ENCODE data around the gene XPR1. TPM values are rescaled to one million over a fixed set of nuclear protein-coding genes. Genes with fewer than 3 reads are reported as not detected.

Gene XPR1
- total RNA-seq, 1 donor from 2014 or later = 24.7 TPM

DNA sequence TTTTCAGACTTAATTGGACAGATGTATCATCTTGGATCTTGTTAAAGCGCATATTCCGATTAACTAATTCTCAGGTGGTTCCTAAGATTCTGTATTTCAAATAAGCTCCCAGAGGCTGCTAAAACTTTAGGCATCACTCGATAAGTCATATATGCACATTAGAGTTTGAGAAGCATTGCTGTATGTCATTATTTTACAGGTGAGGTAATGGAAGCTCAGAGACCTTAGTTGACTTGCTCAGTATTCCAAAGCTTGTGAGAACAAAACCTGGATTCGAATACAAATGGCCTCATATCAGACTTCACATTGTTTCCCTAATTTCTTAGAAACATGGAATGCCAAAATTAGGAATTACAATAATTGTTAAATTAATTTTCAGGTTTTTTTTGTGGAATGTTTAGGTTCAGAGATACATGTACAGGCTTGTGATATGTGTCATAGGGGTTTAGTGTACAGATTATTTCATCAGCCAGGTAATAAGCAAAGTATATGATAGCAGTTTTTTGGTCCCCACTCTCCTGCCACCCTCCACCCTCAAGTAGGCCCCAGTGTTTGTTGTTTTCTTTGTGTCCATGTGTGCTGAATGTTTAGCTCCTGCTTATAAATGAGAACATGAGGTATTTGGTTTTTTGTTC is 96.8 kb downstream of the XPR1 start:
- H3K9me3 Mint-ChIP-seq = peaks cover 5% of the 10 kb centered on the region
- H3K36me3 Mint-ChIP-seq (ENCODE audit: low read depth) = peaks cover 8% of the 10 kb centered on the region
- intact Hi-C loops (cut with micrococcal nuclease) = no loop called here
- H3K4me1 Mint-ChIP-seq = no peaks in the 10 kb centered on the region
- H3K27ac Mint-ChIP-seq = no peak overlapping the region
- H3K27me3 Mint-ChIP-seq = no peaks in the 10 kb centered on the region
- H3K4me3 Mint-ChIP-seq = no peak overlapping the region
- no peak for DNase-seq

- no peak for DNase-seq
- no peaks in the 10 kb centered on the region for H3K27me3 Mint-ChIP-seq
- no peaks in the 10 kb centered on the region for H3K4me1 Mint-ChIP-seq
- intact Hi-C loops (cut with micrococcal nuclease) = no loop called here
- H3K4me3 Mint-ChIP-seq = no peak overlapping the region
- no peak overlapping the region for H3K27ac Mint-ChIP-seq
- peaks cover 15% of the 10 kb centered on the region for H3K36me3 Mint-ChIP-seq (ENCODE audit: low read depth)
- H3K9me3 Mint-ChIP-seq = peaks cover 19% of the 10 kb centered on the region
These were observed 99.3 kb downstream of the XPR1 start for GRCh38 chr1:180731131-180731530.

DNA sequence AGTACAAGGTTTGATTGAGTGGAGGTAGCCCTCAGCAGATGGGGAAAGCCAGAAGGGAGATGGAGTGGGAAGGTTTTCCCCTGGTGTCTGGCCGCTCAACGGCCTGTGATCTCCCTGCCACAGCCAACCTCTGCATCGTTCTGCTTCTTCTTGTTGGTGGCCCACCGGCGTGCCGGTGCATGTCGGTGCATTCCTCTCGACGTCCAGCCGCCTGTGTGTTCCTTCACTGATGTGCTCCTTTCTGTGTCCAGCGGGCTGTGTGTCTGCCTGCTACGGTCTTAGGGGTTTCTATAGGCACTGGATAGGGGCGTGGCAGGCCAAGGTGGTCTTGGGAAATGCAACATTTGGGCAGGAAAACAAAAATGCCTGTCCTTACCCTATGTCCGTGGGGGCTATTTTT is 101.0 kb downstream of the XPR1 start:
- peaks cover 16% of the 10 kb centered on the region for H3K36me3 Mint-ChIP-seq (ENCODE audit: low read depth)

DNA sequence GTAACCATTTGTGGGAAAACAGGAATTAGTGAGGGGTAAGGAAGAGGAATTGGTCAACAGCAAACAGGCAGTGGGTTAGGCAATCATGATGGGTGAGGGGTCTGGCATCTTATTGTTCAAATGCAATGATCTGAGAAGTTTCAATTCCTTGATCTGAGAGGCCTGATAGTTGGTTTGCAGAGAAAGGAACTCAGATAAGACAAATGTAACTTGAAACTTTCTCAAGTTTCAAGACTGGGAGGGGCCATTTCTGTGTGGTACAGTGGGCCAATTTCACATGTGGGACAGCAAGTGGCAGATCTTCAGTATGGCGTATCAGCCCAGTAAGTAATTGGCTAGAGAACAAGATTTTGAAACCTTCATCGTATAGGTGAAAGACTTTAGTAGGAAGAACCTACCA is 102.5 kb downstream of the XPR1 start:
- Mint-ChIP-seq H3K27me3 (no peaks in the 10 kb centered on the region), H3K4me3 (no peak overlapping the region), H3K4me1 (no peaks in the 10 kb centered on the region), H3K9me3 (peaks cover 20% of the 10 kb centered on the region), H3K36me3 (ENCODE audit: low read depth) (peaks cover 16% of the 10 kb centered on the region), H3K27ac (no peak overlapping the region)
- intact Hi-C loops (cut with micrococcal nuclease) = no loop called here
- no peak for DNase-seq

More for the DNA sequence above, 101.0 kb downstream of the XPR1 start:
- peaks cover 25% of the 10 kb centered on the region for H3K9me3 Mint-ChIP-seq
- H3K4me1 Mint-ChIP-seq = no peaks in the 10 kb centered on the region
- intact Hi-C loops (cut with micrococcal nuclease) = no loop called here
- no peaks in the 10 kb centered on the region for H3K27me3 Mint-ChIP-seq
- H3K27ac Mint-ChIP-seq = no peak overlapping the region
- no peak for DNase-seq
- H3K4me3 Mint-ChIP-seq = no peak overlapping the region

GRCh38 chr1:180742663-180743062 is 110.8 kb downstream of the XPR1 start:
- intact Hi-C loops (cut with micrococcal nuclease) = no loop called here
- Mint-ChIP-seq H3K4me1 (no peaks in the 10 kb centered on the region), H3K4me3 (no peak overlapping the region), H3K27ac (no peak overlapping the region), H3K36me3 (ENCODE audit: low read depth) (peaks cover 16% of the 10 kb centered on the region), H3K27me3 (no peaks in the 10 kb centered on the region), H3K9me3 (peaks cover 14% of the 10 kb centered on the region)
- DNase-seq = no peak

- no peaks in the 10 kb centered on the region for H3K4me1 Mint-ChIP-seq
- no peaks in the 10 kb centered on the region for H3K27me3 Mint-ChIP-seq
- no peak overlapping the region for H3K4me3 Mint-ChIP-seq
- no peak overlapping the region for H3K27ac Mint-ChIP-seq
- peaks cover 14% of the 10 kb centered on the region for H3K9me3 Mint-ChIP-seq
- intact Hi-C loops (cut with micrococcal nuclease) = no loop called here
- no peak for DNase-seq
- H3K36me3 Mint-ChIP-seq (ENCODE audit: low read depth) = peaks cover 16% of the 10 kb centered on the region
These were observed 112.0 kb downstream of the XPR1 start for GRCh38 chr1:180743868-180744267.

GRCh38 chr1:180745098-180745497 is 113.3 kb downstream of the XPR1 start:
- intact Hi-C loops (cut with micrococcal nuclease) = no loop called here
- H3K9me3 Mint-ChIP-seq = peaks cover 17% of the 10 kb centered on the region
- H3K4me3 Mint-ChIP-seq = no peak overlapping the region
- no peak for DNase-seq
- no peaks in the 10 kb centered on the region for H3K4me1 Mint-ChIP-seq
- no peak overlapping the region for H3K27ac Mint-ChIP-seq
- H3K36me3 Mint-ChIP-seq (ENCODE audit: low read depth) = peaks cover 15% of the 10 kb centered on the region
- H3K27me3 Mint-ChIP-seq = no peaks in the 10 kb centered on the region

DNA sequence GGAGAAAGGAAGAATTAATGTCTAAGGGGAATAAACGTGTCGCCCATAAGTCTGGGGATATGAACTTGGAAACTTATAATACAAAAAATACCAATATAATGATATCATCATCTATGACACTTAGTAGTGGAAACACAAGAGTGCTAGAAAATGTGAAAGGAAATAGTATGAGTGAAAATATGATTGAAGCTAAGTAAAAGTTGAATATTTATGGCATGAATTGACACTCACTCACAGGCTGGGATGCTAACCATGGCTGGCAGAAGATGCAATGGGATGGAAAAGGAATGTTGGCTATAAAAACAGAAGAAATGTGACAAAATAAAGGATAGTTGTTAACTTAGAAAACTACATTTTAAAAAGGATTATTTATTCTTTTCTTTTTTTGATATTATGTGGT is 120.1 kb downstream of the XPR1 start:
- Mint-ChIP-seq H3K9me3 (peaks cover 3% of the 10 kb centered on the region), H3K4me1 (no peaks in the 10 kb centered on the region), H3K27me3 (no peaks in the 10 kb centered on the region), H3K4me3 (no peak overlapping the region), H3K36me3 (ENCODE audit: low read depth) (no peaks in the 10 kb centered on the region), H3K27ac (no peak overlapping the region)
- intact Hi-C loops (cut with micrococcal nuclease) = no loop called here
- DNase-seq = no peak

DNA sequence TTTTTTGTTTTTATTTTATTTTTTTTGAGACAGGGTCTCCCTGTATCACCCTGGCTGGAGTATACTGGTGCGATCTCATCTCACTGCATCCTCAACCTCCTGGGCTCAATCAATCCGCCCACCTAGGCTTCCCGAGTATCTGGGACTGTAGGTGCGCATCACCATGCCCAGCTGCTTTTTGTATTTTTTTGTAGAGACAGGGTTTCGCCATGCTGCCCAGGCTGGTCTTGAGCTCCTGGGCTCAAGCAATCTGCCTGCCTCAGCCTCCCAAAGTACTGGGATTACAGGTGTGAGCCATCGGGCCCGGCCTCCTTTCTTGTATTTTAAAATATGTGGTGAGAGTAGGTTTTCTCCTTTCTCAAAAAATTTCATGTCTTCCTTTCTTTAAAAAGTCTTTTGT is 122.6 kb downstream of the XPR1 start:
- H3K4me3 Mint-ChIP-seq = no peak overlapping the region
- H3K4me1 Mint-ChIP-seq = no peaks in the 10 kb centered on the region
- intact Hi-C loops (cut with micrococcal nuclease) = no loop called here
- H3K36me3 Mint-ChIP-seq (ENCODE audit: low read depth) = peaks cover 2% of the 10 kb centered on the region
- DNase-seq = no peak
- H3K27ac Mint-ChIP-seq = no peak overlapping the region
- no peaks in the 10 kb centered on the region for H3K27me3 Mint-ChIP-seq
- H3K9me3 Mint-ChIP-seq = peaks cover 3% of the 10 kb centered on the region

GRCh38 chr1:180757657-180758056 is 125.8 kb downstream of the XPR1 start:
- Mint-ChIP-seq H3K27me3 (no peaks in the 10 kb centered on the region), H3K36me3 (ENCODE audit: low read depth) (peaks cover 2% of the 10 kb centered on the region), H3K27ac (no peak overlapping the region), H3K4me1 (no peaks in the 10 kb centered on the region), H3K4me3 (no peak overlapping the region), H3K9me3 (no peaks in the 10 kb centered on the region)
- DNase-seq = no peak
- intact Hi-C loops (cut with micrococcal nuclease) = no loop called here

GRCh38 chr1:180762796-180763195 is 131.0 kb downstream of the XPR1 start:
- H3K36me3 Mint-ChIP-seq (ENCODE audit: low read depth) = peaks cover 2% of the 10 kb centered on the region
- DNase-seq = no peak
- H3K27me3 Mint-ChIP-seq = no peaks in the 10 kb centered on the region
- no peak overlapping the region for H3K27ac Mint-ChIP-seq
- no peaks in the 10 kb centered on the region for H3K4me1 Mint-ChIP-seq
- intact Hi-C loops (cut with micrococcal nuclease) = no loop called here
- H3K9me3 Mint-ChIP-seq = no peaks in the 10 kb centered on the region
- no peak overlapping the region for H3K4me3 Mint-ChIP-seq

DNA sequence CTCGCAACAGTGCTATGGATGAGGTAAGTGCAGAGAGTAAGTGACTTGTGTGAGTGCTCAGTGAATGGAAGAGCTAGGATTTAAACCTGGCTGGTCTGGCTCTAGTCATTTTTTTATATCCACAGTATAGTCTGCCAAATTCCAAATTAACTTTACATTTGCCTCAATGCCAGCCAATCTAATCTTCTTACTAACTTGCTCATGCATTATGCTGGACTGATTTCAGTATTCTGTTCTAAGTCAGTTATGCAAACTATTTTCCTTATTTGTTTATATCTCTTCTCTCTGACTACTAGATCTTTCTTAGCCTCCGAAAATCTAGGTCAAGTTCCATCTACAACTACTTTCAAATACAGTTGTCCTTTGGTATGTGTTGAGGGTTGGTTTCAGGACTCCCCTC is 133.3 kb downstream of the XPR1 start:
- Mint-ChIP-seq H3K4me3 (no peak overlapping the region), H3K36me3 (ENCODE audit: low read depth) (no peaks in the 10 kb centered on the region), H3K9me3 (no peaks in the 10 kb centered on the region), H3K27me3 (no peaks in the 10 kb centered on the region), H3K27ac (no peak overlapping the region), H3K4me1 (peaks cover 2% of the 10 kb centered on the region)
- intact Hi-C loops (cut with micrococcal nuclease) = no loop called here
- DNase-seq = no peak

DNA sequence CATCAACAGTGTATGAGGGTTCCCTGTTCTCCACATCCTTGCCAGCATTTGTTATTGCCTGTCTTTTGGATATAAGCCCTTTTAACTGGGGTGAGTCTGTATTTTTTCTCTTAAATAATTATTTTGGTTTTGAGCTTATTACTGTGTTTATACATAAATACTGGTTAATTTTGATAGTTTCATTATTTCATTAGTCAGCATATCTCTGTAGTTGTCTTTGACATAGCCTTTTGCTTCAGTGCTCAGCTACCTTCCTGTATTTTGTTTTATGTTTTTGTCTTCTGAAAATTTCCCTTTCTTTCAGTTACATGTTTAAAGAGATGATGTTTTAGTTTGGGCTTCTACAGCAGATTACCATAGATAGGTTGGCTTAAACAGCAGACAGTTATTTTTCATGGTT is 138.1 kb downstream of the XPR1 start:
- Mint-ChIP-seq H3K27me3 (no peaks in the 10 kb centered on the region), H3K36me3 (ENCODE audit: low read depth) (no peaks in the 10 kb centered on the region), H3K4me1 (peaks cover 6% of the 10 kb centered on the region), H3K27ac (no peak overlapping the region), H3K9me3 (no peaks in the 10 kb centered on the region), H3K4me3 (no peak overlapping the region)
- intact Hi-C loops (cut with micrococcal nuclease) = loop anchor here (10.0 kb wide), 1 partner anchor 235 kb away; no protein-coding TSS in a partner anchor
- no peak for DNase-seq

DNA sequence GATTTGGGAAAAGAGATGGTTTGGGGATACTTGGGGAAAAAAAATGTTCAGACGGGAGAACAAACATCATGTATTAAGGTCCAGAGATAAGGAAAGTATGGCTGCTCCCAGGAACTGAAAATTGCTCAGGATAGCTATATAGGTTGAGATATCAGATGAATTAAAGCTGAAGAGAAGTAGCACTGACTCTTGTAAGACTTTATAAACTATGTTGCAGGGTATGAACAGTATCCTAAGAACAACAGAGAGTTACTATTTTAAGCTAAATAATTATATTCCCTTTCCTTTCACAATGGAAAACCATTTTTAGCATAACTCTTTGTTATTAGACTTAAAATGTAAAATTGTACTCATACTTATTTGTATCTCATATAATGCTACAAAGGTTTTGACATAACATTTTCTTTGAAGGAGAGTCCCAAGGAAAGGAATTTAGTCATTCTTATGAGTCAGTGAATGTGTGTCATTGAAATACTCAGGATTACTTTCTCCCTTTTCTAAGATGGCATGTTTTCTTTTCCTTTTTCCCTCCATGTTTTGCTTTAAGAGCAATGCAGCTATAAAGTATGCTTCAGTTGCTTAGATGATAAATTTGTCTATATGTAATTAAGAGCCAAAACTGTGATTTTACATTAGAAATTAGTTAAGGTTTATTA is 141.5 kb downstream of the XPR1 start:
- Mint-ChIP-seq H3K27me3 (no peaks in the 10 kb centered on the region), H3K4me1 (peaks cover 6% of the 10 kb centered on the region)
- intact Hi-C loops (cut with micrococcal nuclease) = loop anchor here (10.0 kb wide), 1 partner anchor 239 kb away; no protein-coding TSS in a partner anchor

GRCh38 chr1:180775801-180776200 is 144.0 kb downstream of the XPR1 start:
- intact Hi-C loops (cut with micrococcal nuclease) = loop anchor here (10.0 kb wide), 1 partner anchor 241 kb away; no protein-coding TSS in a partner anchor
- H3K27me3 Mint-ChIP-seq = no peaks in the 10 kb centered on the region
- DNase-seq = no peak
- no peak overlapping the region for H3K27ac Mint-ChIP-seq
- H3K4me1 Mint-ChIP-seq = peaks cover 6% of the 10 kb centered on the region
- no peak overlapping the region for H3K4me3 Mint-ChIP-seq
- no peaks in the 10 kb centered on the region for H3K9me3 Mint-ChIP-seq
- no peaks in the 10 kb centered on the region for H3K36me3 Mint-ChIP-seq (ENCODE audit: low read depth)

More for the DNA sequence above, 141.5 kb downstream of the XPR1 start:
- DNase-seq = no peak
- Mint-ChIP-seq H3K27ac (no peak overlapping the region), H3K36me3 (ENCODE audit: low read depth) (no peaks in the 10 kb centered on the region), H3K9me3 (no peaks in the 10 kb centered on the region), H3K4me3 (no peak overlapping the region)
